Nephron (organoid): Measurements from ENCODE around the gene CABP7.

Source experiments
- H3K27ac Mint-ChIP-seq, 3 experiments: 2 replicates each; pipeline ENCODE4 v1.8.0; 2020; ENCODE audit warnings: mixed read lengths in 3 of 3, mild to moderate bottlenecking in 2 of 3, moderate library complexity in 1 of 3
- H3K27me3 Mint-ChIP-seq: 2 replicates; pipeline ENCODE4 v1.8.0; 2021; ENCODE audit warnings: low read depth, mild to moderate bottlenecking, moderate library complexity, mixed read lengths
- H3K36me3 Mint-ChIP-seq: 2 replicates; pipeline ENCODE4 v1.8.0; 2020; ENCODE audit warnings: low read depth, mixed read lengths
- H3K4me1 Mint-ChIP-seq: 2 replicates; pipeline ENCODE4 v1.8.0; 2020; ENCODE audit warnings: mixed read lengths
- H3K4me3 Mint-ChIP-seq, 3 experiments: 2 replicates each; pipeline ENCODE4 v1.8.0; 2020; ENCODE audit warnings: mild to moderate bottlenecking in 3 of 3, mixed read lengths in 3 of 3, moderate library complexity in 2 of 3
- H3K9me3 Mint-ChIP-seq: 2 replicates; pipeline ENCODE4 v1.8.0; 2020; ENCODE audit warnings: mixed read lengths
- TF ChIP-seq, protein P1 (sequence below), 3 experiments: fragments of 200-600 bp; sonication (generic); IDR thresholded peaks; one replicate each; pipeline ENCODE4 v1.5.0; 2021; ENCODE audit warnings: antibody characterized with exemption in 3 of 3; ENCODE audit not compliant: unreplicated experiment in 3 of 3

Gene CABP7

GRCh38 chr22:29683536-29683935, 36.3 kb upstream of the CABP7 start:
- Mint-ChIP-seq H3K4me1 (peaks cover 20% of the 10 kb centered on the region), H3K27me3 (no peaks in the 10 kb centered on the region), H3K4me3 (no peak overlapping the region), H3K27ac (no peak overlapping the region), H3K9me3 (no peaks in the 10 kb centered on the region), H3K36me3 (peaks cover 54% of the 10 kb centered on the region)
- TF ChIP-seq, protein P1, sequence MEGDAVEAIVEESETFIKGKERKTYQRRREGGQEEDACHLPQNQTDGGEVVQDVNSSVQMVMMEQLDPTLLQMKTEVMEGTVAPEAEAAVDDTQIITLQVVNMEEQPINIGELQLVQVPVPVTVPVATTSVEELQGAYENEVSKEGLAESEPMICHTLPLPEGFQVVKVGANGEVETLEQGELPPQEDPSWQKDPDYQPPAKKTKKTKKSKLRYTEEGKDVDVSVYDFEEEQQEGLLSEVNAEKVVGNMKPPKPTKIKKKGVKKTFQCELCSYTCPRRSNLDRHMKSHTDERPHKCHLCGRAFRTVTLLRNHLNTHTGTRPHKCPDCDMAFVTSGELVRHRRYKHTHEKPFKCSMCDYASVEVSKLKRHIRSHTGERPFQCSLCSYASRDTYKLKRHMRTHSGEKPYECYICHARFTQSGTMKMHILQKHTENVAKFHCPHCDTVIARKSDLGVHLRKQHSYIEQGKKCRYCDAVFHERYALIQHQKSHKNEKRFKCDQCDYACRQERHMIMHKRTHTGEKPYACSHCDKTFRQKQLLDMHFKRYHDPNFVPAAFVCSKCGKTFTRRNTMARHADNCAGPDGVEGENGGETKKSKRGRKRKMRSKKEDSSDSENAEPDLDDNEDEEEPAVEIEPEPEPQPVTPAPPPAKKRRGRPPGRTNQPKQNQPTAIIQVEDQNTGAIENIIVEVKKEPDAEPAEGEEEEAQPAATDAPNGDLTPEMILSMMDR (IDR thresholded peaks at IDR 0.05; ENCODE audit: unreplicated experiment in 3 of 3) = no peak

GRCh38 chr22:29684244-29684643, 35.6 kb upstream of the CABP7 start:
- no peaks in the 10 kb centered on the region for H3K27me3 Mint-ChIP-seq
- H3K4me1 Mint-ChIP-seq = peaks cover 25% of the 10 kb centered on the region
- TF ChIP-seq, protein P1 (IDR thresholded peaks at IDR 0.05; ENCODE audit: unreplicated experiment in 3 of 3) = no peak
- H3K36me3 Mint-ChIP-seq = peaks cover 52% of the 10 kb centered on the region
- H3K27ac Mint-ChIP-seq = no peak overlapping the region
- no peaks in the 10 kb centered on the region for H3K9me3 Mint-ChIP-seq
- no peak overlapping the region for H3K4me3 Mint-ChIP-seq

DNA sequence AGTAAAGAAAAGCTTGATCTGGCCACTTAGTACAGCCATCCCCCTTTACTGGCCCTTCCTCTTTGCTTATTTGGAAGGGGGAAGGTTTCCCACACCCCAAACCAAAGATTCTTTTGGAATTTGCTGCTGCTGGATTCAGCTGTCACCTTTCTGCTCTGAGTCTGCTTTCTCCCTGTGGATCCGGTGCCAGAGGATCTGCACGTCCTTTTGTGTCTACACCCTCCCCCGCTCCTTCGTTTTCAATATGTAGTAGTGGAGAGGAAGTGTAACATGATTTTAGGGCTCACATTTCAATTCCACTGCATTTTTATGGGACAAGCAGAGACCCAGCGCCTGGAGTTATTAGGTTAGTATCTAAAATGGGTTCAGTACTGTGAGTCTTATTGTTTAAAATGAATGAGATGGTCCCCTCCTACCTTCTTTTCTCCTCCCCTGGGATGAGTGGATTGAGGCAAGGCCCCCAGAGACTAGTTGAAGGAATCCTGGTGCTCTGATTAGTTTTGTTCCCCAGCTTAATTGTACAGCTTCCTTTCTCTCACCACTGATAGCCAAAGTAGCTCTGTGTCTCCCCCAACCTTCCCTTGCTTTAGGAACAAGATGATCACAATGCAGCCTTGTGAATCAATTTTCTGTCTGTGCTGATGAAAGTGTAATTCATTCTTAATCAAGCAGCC, 30.5 kb upstream of the CABP7 start:
- peaks cover 34% of the 10 kb centered on the region for H3K36me3 Mint-ChIP-seq
- H3K4me1 Mint-ChIP-seq = peaks cover 63% of the 10 kb centered on the region
- no peaks in the 10 kb centered on the region for H3K27me3 Mint-ChIP-seq
- H3K4me3 Mint-ChIP-seq = peak overlapping the region; percentile 29 to 55 (median 48)
- TF ChIP-seq, protein P1 (IDR thresholded peaks at IDR 0.05; ENCODE audit: unreplicated experiment in 3 of 3) = no peak
- H3K27ac Mint-ChIP-seq = peak overlapping the region; percentile 71 to 95 (median 86)
- H3K9me3 Mint-ChIP-seq = no peaks in the 10 kb centered on the region

- TF ChIP-seq, protein P1 (IDR thresholded peaks at IDR 0.05; ENCODE audit: unreplicated experiment in 3 of 3) = peak; percentile 67 to 82 (median 77)
- H3K9me3 Mint-ChIP-seq = no peaks in the 10 kb centered on the region
- H3K4me1 Mint-ChIP-seq = peaks cover 68% of the 10 kb centered on the region
- H3K36me3 Mint-ChIP-seq = peaks cover 31% of the 10 kb centered on the region
- peak overlapping the region in 2 of 3 experiments; percentile 0 to 42 for H3K4me3 Mint-ChIP-seq
- H3K27ac Mint-ChIP-seq = peak overlapping the region; percentile 71 to 95 (median 86)
- H3K27me3 Mint-ChIP-seq = no peaks in the 10 kb centered on the region
Measured at GRCh38 chr22:29689880-29690213, 30.0 kb upstream of the CABP7 start.

DNA sequence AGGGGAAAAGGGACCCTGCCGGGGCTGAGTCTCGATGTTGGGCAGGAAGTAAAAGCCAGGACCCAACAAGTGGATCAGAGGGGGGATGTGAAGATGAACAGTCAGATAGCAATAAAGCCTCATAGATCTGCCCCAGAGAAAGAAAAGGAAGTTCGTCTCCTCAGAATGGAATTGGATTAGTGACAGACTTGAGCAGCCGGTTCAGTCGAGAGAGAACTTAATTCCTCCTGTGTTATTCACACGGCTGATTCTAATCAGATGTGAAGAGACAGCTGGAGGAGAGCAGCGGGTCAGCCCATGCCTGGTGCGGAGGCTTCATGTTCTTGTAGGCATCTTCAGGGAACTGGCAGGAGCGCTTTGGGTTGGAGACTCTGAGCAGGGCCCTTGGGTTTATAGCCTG, 29.3 kb upstream of the CABP7 start:
- TF ChIP-seq, protein P1 (IDR thresholded peaks at IDR 0.05; ENCODE audit: unreplicated experiment in 3 of 3) = no peak
- Mint-ChIP-seq H3K9me3 (no peaks in the 10 kb centered on the region), H3K27ac (peak overlapping the region; percentile 83 to 95 (median 86)), H3K4me1 (peaks cover 71% of the 10 kb centered on the region), H3K4me3 (peak overlapping the region in 1 of 3 experiments; percentile 3), H3K27me3 (no peaks in the 10 kb centered on the region), H3K36me3 (peaks cover 33% of the 10 kb centered on the region)
